Peyer's patch (tissue), 4 donors: Measurements from ENCODE around the gene WWOX.

Experiments
- CTCF ChIP-seq, 6 experiments: fragments of 450-650 bp in 4 of 6; fragments of 200-600 bp in 2 of 6; sonication (generic) in 1 of 6; IDR thresholded peaks; one replicate each; pipeline ENCODE4 v1.5.1; 2017 to 2019; ENCODE audit warnings: antibody characterized with exemption in 6 of 6, mild to moderate bottlenecking in 3 of 6, moderate library complexity in 1 of 6
- POLR2A ChIP-seq, 2 donors: fragments of 450-650 bp; IDR thresholded peaks; one replicate each; pipeline ENCODE4 v1.5.1; 2017; ENCODE audit warnings: antibody characterized with exemption in 2 of 2, mild to moderate bottlenecking in 2 of 2, moderate library complexity in 2 of 2

GRCh38 chr16:78607465-78607864 is 508.0 kb downstream of the WWOX start:
- no peak for TF ChIP-seq CTCF (IDR thresholded peaks at IDR 0.05)
- no peak for TF ChIP-seq POLR2A (IDR thresholded peaks at IDR 0.05)
